Mucosa of descending colon (tissue), 3 donors: ENCODE results near the gene ZDBF2. TPM values are rescaled to one million over a fixed set of nuclear protein-coding genes. Genes with fewer than 3 reads are reported as not detected.

ENCODE experiments used
- ATAC-seq: fragments of 200-7000 bp; cut with Tn5 transposase; one replicate; pipeline ENCODE4 v1.9.1; 2020; ENCODE audit warnings: mild to moderate bottlenecking, moderate library complexity
- DNase-seq, 3 donors: peaks; one replicate each; pipeline ENCODE4 v3.0.0-alpha.2; 2020
- H3K36me3 ChIP-seq: fragments of 200-600 bp; one replicate; pipeline ENCODE4 v1.8.0; 2021; ENCODE audit warnings: low read depth, mild to moderate bottlenecking
- H3K4me1 ChIP-seq: fragments of 200-600 bp; one replicate; pipeline ENCODE4 v1.8.0; 2021; ENCODE audit warnings: low read depth, mild to moderate bottlenecking
- H3K4me3 ChIP-seq: fragments of 200-600 bp; one replicate; pipeline ENCODE4 v1.8.0; 2021; ENCODE audit warnings: mild to moderate bottlenecking
- H3K9me3 ChIP-seq: fragments of 200-600 bp; one replicate; pipeline ENCODE4 v1.8.0; 2021; ENCODE audit warnings: mild to moderate bottlenecking
- CTCF ChIP-seq: fragments of 200-600 bp; IDR thresholded peaks from one replicate; pipeline ENCODE4 v1.8.0; 2022; ENCODE audit warnings: antibody characterized with exemption, mild to moderate bottlenecking
- intact Hi-C, 2 donors: fragments of 100-400 bp; cut with DNase I in 1 of 2; cut with micrococcal nuclease in 1 of 2; formaldehyde crosslinking; loops; one replicate each; pipeline versions ENCODE4 v1.11.0 to v1.11.1; 2022; cut with DNase I, micrococcal nuclease
- total RNA-seq, 3 donors: library from RNA; stranded (reverse); fragmentation: NEBNext Ultra II Directional in 2 of 3; extraction: Animal tissue kit (Norgen Biotek cat#: 25700) in 2 of 3; gene quantifications; one replicate each; pipeline versions ENCODE4 v1.2.1 to v1.2.4, GENCODE V29; 2021 to 2023
- donor health status: DM: no; HTN: no; CAD: no; lungs with moderate emphysema.
- donor health status: DM: no; HTN: no; CAD: no.
- donor health status: DM: no; HTN: yes; CAD: no.

ZDBF2 gene
- total RNA-seq, 3 donors from 2014 or later = 3.9 to 18.3 (median 3.9) TPM

- Histone ChIP-seq H3K4me3 (no peak overlapping the region), H3K36me3 (no peaks in the 10 kb centered on the region), H3K4me1 (no peaks in the 10 kb centered on the region), H3K9me3 (no peaks in the 10 kb centered on the region)
- ATAC-seq (no peak), DNase-seq (no peak)
- intact Hi-C loops = no loop called here
- no peak for TF ChIP-seq CTCF
Measured at GRCh38 chr2:206341396-206341795, 66.9 kb downstream of the ZDBF2 start.

- no peaks in the 10 kb centered on the region for H3K36me3 ChIP-seq
- no peaks in the 10 kb centered on the region for H3K9me3 ChIP-seq
- intact Hi-C loops = no loop called here
- no peak overlapping the region for H3K4me3 ChIP-seq
- H3K4me1 ChIP-seq = no peaks in the 10 kb centered on the region
- DNase-seq (no peak), ATAC-seq (no peak)
- TF ChIP-seq CTCF = no peak
Measured at GRCh38 chr2:206343144-206343543, 68.7 kb downstream of the ZDBF2 start.

- H3K36me3 ChIP-seq = no peaks in the 10 kb centered on the region
- H3K4me3 ChIP-seq = no peak overlapping the region
- intact Hi-C loops = no loop called here
- H3K4me1 ChIP-seq = no peaks in the 10 kb centered on the region
- ATAC-seq = no peak
- no peak for TF ChIP-seq CTCF
- H3K9me3 ChIP-seq = no peaks in the 10 kb centered on the region
- DNase-seq = no peak
Measured at GRCh38 chr2:206343816-206344215, 69.4 kb downstream of the ZDBF2 start.

- Histone ChIP-seq H3K9me3 (no peaks in the 10 kb centered on the region), H3K4me3 (no peak overlapping the region), H3K36me3 (no peaks in the 10 kb centered on the region), H3K4me1 (no peaks in the 10 kb centered on the region)
- ATAC-seq = no peak
- intact Hi-C loops = no loop called here
- no peak for DNase-seq
- no peak for TF ChIP-seq CTCF
Measured at GRCh38 chr2:206345606-206346005, 71.1 kb downstream of the ZDBF2 start.

GRCh38 chr2:206349375-206349774, 74.9 kb downstream of the ZDBF2 start:
- Histone ChIP-seq H3K36me3 (no peaks in the 10 kb centered on the region), H3K4me1 (no peaks in the 10 kb centered on the region), H3K9me3 (no peaks in the 10 kb centered on the region), H3K4me3 (no peak overlapping the region)
- DNase-seq (no peak), ATAC-seq (no peak)
- intact Hi-C loops = no loop called here
- no peak for TF ChIP-seq CTCF

GRCh38 chr2:206352571-206352970, 78.1 kb downstream of the ZDBF2 start:
- DNase-seq (no peak), ATAC-seq (no peak)
- intact Hi-C loops = no loop called here

More at GRCh38 chr2:206352571-206352970, 78.1 kb downstream of the ZDBF2 start:
- no peaks in the 10 kb centered on the region for H3K4me1 ChIP-seq
- H3K9me3 ChIP-seq = no peaks in the 10 kb centered on the region
- H3K36me3 ChIP-seq = no peaks in the 10 kb centered on the region
- TF ChIP-seq CTCF = no peak
- no peak overlapping the region for H3K4me3 ChIP-seq
